Activated B cell treated with CpG ODN at 0.5 μM for 24 hours (primary cell): ENCODE measurements around the gene RAX2. TPM values are rescaled to one million over a fixed set of nuclear protein-coding genes. Genes with fewer than 3 reads are reported as not detected.
A peak's percentile ranks its signal among the peaks of the same experiment; 100 is the strongest.

Experiments used
- ATAC-seq: fragments of 200-7000 bp; cut with Tn5 transposase; one replicate; pipeline ENCODE4 v1.10.0; 2021; ENCODE audit warnings: low read depth, mild to moderate bottlenecking, moderate library complexity
- CTCF ChIA-PET: fragments of 350-600 bp; sonication (Branson Sonifier 250); formaldehyde crosslinking; loops from one replicate; lab custom pipeline; 2021; ENCODE audit warnings: antibody characterized with exemption; lab: Charles Lee
- POLR2A ChIA-PET: fragments of 350-600 bp; sonication (Branson Sonifier 250); formaldehyde crosslinking; loops from one replicate; lab custom pipeline; 2021; ENCODE audit warnings: antibody characterized with exemption; lab: Charles Lee
- DNase-seq: peaks from one replicate; pipeline ENCODE4 v3.0.0; 2022
- H3K27ac Mint-ChIP-seq: one replicate; pipeline ENCODE4 v1.8.0; 2020; ENCODE audit warnings: mixed read lengths
- H3K27me3 Mint-ChIP-seq: one replicate; pipeline ENCODE4 v1.8.0; 2021; ENCODE audit warnings: mixed read lengths
- H3K36me3 Mint-ChIP-seq: one replicate; pipeline ENCODE4 v1.8.0; 2021; ENCODE audit warnings: low read depth, mixed read lengths
- H3K4me1 Mint-ChIP-seq: one replicate; pipeline ENCODE4 v1.8.0; 2021; ENCODE audit warnings: mixed read lengths
- H3K4me3 Mint-ChIP-seq: one replicate; pipeline ENCODE4 v1.8.0; 2020; ENCODE audit warnings: mild to moderate bottlenecking, mixed read lengths
- H3K9me3 Mint-ChIP-seq: one replicate; pipeline ENCODE4 v1.8.0; 2020; ENCODE audit warnings: mixed read lengths
- CTCF ChIP-seq: fragments of 200-600 bp; IDR thresholded peaks from one replicate; pipeline ENCODE4 v1.8.0; 2022; ENCODE audit warnings: antibody characterized with exemption, mild to moderate bottlenecking
- intact Hi-C: fragments of 100-400 bp; cut with micrococcal nuclease; formaldehyde crosslinking; loops from one replicate; pipeline ENCODE4 v1.15.1; 2024
- total RNA-seq: library from RNA; stranded (reverse); gene quantifications from 2 replicates; pipeline ENCODE4 v1.2.3, GENCODE V29; 2022

RAX2 gene
- total RNA-seq, 1 donor from 2014 or later, result not detected

- intact Hi-C loops, result loop anchor here (1.0 to 5.0 kb wide), 6 partner anchors 10 to 176 kb away; partner anchors contain the start of genes DAPK3, EEF2 and MRPL54
- Mint-ChIP-seq H3K36me3 (peaks cover 1% of the 10 kb centered on the region), H3K4me1 (peaks cover 62% of the 10 kb centered on the region), H3K4me3 (peak overlapping the region; percentile 59), H3K27ac (peak overlapping the region; percentile 77), H3K27me3 (no peaks in the 10 kb centered on the region), H3K9me3 (peaks cover 4% of the 10 kb centered on the region)
- CTCF ChIA-PET, result interaction anchor here (1.3 to 2.6 kb wide), 2 partner anchors 12 to 48 kb away, joined by 4 to 17 read pairs; partner anchors contain the start of gene MRPL54
- POLR2A ChIA-PET, result interaction anchor here (0.5 to 3.8 kb wide), 8 partner anchors 11 to 419 kb away, joined by 3 to 84 read pairs (median 3); partner anchors contain the start of genes APBA3, EBI3 and MRPL54
- ATAC-seq (peak; percentile 67), DNase-seq (peak; percentile 71)
- no peak for TF ChIP-seq CTCF
Observed at GRCh38 chr19:3810708-3811355, 38.8 kb upstream of the RAX2 start.

DNA sequence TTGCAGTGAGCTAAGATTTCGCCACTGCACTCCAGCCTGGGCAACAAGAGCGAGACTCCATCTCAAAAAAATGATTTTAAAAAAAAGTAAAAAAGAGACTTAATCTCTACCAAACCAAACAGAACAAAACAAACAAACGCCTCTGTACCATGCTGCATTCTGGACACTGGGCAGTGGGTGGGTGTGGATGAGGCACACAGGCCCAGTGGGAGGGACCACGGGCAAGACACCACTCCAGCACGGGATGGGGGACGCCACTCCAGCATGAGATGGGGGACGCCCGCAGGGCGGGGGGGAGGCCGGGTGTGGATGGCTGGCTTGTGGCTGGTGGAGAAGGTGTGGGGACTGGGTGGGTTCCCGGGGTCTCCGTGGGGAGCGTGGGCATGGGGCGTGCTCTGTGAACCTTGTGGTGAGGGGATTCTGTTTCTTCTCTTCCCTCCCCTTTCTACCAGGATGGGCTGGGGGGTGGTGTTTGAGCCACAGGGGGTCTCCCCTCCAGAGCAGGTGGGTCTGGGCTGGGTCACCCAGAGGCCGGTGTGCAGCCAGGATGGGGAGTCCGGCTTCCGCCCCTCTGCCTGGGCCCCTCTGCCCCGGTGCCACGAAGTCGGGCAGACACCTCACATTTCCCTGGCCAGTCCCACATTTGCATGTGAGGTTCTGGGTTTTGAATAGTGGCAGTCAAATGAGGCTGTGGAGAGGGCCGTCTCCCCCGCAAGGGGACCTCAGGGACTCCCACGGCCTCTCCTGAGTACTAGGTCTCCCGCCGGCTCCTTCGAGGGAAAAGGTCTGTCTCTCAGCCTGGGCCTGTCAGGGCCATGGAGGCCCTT lies 38.1 kb upstream of the RAX2 start:
- POLR2A ChIA-PET, result interaction anchor here (0.6 to 3.8 kb wide), 7 partner anchors 9 to 1199 kb away, joined by 3 to 84 read pairs (median 3); partner anchors contain the start of genes APBA3, EBI3 and MRPL54
- Mint-ChIP-seq H3K36me3 (peaks cover 1% of the 10 kb centered on the region), H3K27ac (peak overlapping the region; percentile 77), H3K4me3 (peak overlapping the region; percentile 52), H3K27me3 (no peaks in the 10 kb centered on the region), H3K9me3 (peaks cover 4% of the 10 kb centered on the region), H3K4me1 (peaks cover 62% of the 10 kb centered on the region)
- no peak for TF ChIP-seq CTCF
- ATAC-seq, result peak; percentile 66
- no peak for DNase-seq
- CTCF ChIA-PET, result interaction anchor here (1.3 to 1.7 kb wide), 2 partner anchors 47 to 48 kb away, joined by 4 to 5 read pairs; partner anchors contain the start of genes APBA3 and MRPL54
- intact Hi-C loops, result loop anchor here (1.0 to 5.0 kb wide), 6 partner anchors 9 to 177 kb away; partner anchors contain the start of genes DAPK3, EEF2 and MRPL54

GRCh38 chr19:3808420-3809143 lies 36.6 kb upstream of the RAX2 start:
- H3K9me3 Mint-ChIP-seq, result peaks cover 4% of the 10 kb centered on the region
- H3K27ac Mint-ChIP-seq, result peak overlapping the region; percentile 5
- ATAC-seq (no peak), DNase-seq (no peak)
- ChIA-PET CTCF (interaction anchor here (1.7 kb wide), 1 partner anchor 46 kb away, joined by 5 read pairs; the partner anchor contains the start of genes APBA3 and MRPL54), POLR2A (interaction anchor here (0.9 kb wide), 1 partner anchor 12 kb away, joined by 3 read pairs; no protein-coding TSS in a partner anchor)
- H3K27me3 Mint-ChIP-seq, result no peaks in the 10 kb centered on the region
- peaks cover 53% of the 10 kb centered on the region for H3K4me1 Mint-ChIP-seq
- peaks cover 1% of the 10 kb centered on the region for H3K36me3 Mint-ChIP-seq
- H3K4me3 Mint-ChIP-seq, result no peak overlapping the region
- no peak for TF ChIP-seq CTCF
- intact Hi-C loops, result no loop called here

- Mint-ChIP-seq H3K27ac (peak overlapping the region; percentile 5), H3K27me3 (peaks cover 4% of the 10 kb centered on the region), H3K4me3 (no peak overlapping the region), H3K9me3 (peaks cover 4% of the 10 kb centered on the region), H3K36me3 (peaks cover 1% of the 10 kb centered on the region), H3K4me1 (peaks cover 47% of the 10 kb centered on the region)
- DNase-seq (no peak), ATAC-seq (no peak)
- intact Hi-C loops, result no loop called here
- no peak for TF ChIP-seq CTCF
- POLR2A ChIA-PET, result no interaction called here
- CTCF ChIA-PET, result interaction anchor here (1.7 kb wide), 1 partner anchor 45 kb away, joined by 5 read pairs; the partner anchor contains the start of genes APBA3 and MRPL54
Observed at GRCh38 chr19:3807574-3808354, 35.7 kb upstream of the RAX2 start.
